Effector memory CD4-positive, alpha-beta T cell (primary cell): ENCODE measurements around the gene GBE1.

ENCODE experiments used
- DNase-seq, 3 donors: peaks; one replicate each; pipeline ENCODE4 v3.0.0-alpha.2; 2020
- H3K27ac ChIP-seq: 2 replicates; pipeline ENCODE4 v1.7.0; 2013; ENCODE audit warnings: mild to moderate bottlenecking, low read length, moderate library complexity; ENCODE audit not compliant: insufficient read depth, poor library complexity, severe bottlenecking
- H3K27me3 ChIP-seq: replicated peaks from 2 replicates; pipeline ENCODE4 v1.7.0; 2013; ENCODE audit warnings: mild to moderate bottlenecking, low read length; ENCODE audit not compliant: insufficient read depth, control insufficient read depth, poor library complexity, severe bottlenecking
- H3K36me3 ChIP-seq: 2 replicates; pipeline ENCODE4 v1.7.0; 2013; ENCODE audit warnings: mild to moderate bottlenecking, low read length, moderate library complexity; ENCODE audit not compliant: control insufficient read depth, insufficient read depth
- H3K4me1 ChIP-seq: 2 replicates; pipeline ENCODE4 v1.7.0; 2013; ENCODE audit warnings: low read length, mild to moderate bottlenecking; ENCODE audit not compliant: control insufficient read depth, insufficient read depth, poor library complexity, severe bottlenecking
- H3K4me3 ChIP-seq: 2 replicates; pipeline ENCODE4 v1.7.0; 2013; ENCODE audit warnings: low read length, low read depth, mild to moderate bottlenecking; ENCODE audit not compliant: insufficient read depth, poor library complexity, severe bottlenecking
- H3K9me3 ChIP-seq: 2 replicates; pipeline ENCODE4 v1.7.0; 2013; ENCODE audit warnings: mild to moderate bottlenecking, low read length, moderate library complexity; ENCODE audit not compliant: control insufficient read depth

Gene GBE1

DNA sequence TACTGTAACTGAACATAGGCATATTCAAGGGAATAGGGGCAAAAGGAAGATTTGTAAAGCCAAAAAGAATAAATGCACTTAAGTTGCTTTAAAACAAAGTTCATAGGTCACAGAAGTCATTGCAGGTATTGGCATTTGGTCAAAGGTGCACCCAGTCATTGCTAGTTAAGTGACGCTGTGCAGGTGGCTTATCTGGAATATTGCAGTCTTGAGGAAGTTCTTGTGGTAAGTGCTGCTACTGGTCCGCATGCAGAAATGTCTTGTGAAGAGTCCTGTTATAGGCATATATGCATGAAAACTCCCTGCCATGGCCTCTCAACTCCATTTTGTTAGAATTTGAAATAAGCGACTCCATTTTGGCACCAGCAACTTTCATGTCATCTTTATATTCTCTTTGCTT, 293.1 kb downstream of the GBE1 start:
- no peaks in the 10 kb centered on the region for H3K36me3 ChIP-seq
- no peaks in the 10 kb centered on the region for H3K27me3 ChIP-seq
- H3K27ac ChIP-seq, result no peak overlapping the region
- H3K4me1 ChIP-seq, result no peaks in the 10 kb centered on the region
- no peaks in the 10 kb centered on the region for H3K9me3 ChIP-seq
- H3K4me3 ChIP-seq, result no peak overlapping the region
- DNase-seq, result no peak

DNA sequence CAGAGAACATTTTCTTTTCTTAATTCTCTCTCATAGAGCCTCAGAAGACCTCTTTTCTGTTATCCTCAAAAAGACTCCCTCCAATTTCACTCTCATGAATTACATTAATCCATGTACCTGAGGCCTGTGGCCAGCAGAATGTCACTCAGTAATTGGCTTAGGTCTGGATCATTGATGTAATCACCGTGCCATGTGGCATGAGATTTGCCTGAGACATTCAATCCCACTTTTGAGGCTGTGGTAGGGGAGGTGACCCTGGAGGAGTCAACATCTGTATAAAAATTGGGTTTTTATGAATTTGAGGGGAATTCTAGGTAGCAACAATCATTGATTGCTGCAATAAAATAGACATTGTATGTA, 295.3 kb downstream of the GBE1 start:
- H3K36me3 ChIP-seq, result no peaks in the 10 kb centered on the region
- no peak overlapping the region for H3K4me3 ChIP-seq
- no peaks in the 10 kb centered on the region for H3K4me1 ChIP-seq

DNA sequence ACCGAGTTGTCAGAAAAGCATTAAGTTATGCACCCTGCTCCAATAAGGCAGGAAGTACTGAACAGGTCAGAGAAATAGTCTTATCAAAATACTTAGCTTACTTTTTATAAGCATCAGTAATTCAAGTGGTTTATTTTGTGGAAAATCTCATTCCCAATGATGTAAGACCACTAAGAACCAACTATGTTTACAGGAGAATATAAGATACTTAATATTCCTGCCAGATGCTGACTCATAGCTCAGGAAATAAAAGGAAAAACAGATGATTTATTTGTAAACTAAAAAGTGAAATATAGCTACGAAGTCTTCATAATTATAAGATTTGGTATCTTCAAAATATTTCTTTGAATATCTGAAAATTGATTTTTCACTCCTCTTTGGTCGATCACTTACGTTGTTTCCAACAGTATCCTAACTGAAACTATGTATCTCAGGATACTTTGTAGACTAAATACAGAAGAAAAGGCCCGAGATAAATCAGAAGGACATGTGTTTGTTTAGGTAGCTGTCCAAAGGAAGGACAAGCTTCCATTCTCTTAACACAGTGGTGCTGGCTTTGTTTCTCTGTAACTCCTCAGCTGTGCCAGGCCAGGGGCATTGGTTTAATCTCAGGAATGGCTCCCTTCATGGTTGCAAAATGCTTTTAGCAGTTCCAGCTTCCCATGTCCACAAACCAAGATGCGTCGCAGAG, 295.8 kb downstream of the GBE1 start:
- no peak for DNase-seq
- H3K4me1 ChIP-seq, result no peaks in the 10 kb centered on the region
- H3K27ac ChIP-seq, result no peak overlapping the region
- no peaks in the 10 kb centered on the region for H3K36me3 ChIP-seq
- no peaks in the 10 kb centered on the region for H3K9me3 ChIP-seq
- no peaks in the 10 kb centered on the region for H3K27me3 ChIP-seq
- no peak overlapping the region for H3K4me3 ChIP-seq

More for the DNA sequence above, 295.3 kb downstream of the GBE1 start:
- no peak for DNase-seq
- no peaks in the 10 kb centered on the region for H3K27me3 ChIP-seq
- H3K9me3 ChIP-seq, result no peaks in the 10 kb centered on the region
- H3K27ac ChIP-seq, result no peak overlapping the region

DNA sequence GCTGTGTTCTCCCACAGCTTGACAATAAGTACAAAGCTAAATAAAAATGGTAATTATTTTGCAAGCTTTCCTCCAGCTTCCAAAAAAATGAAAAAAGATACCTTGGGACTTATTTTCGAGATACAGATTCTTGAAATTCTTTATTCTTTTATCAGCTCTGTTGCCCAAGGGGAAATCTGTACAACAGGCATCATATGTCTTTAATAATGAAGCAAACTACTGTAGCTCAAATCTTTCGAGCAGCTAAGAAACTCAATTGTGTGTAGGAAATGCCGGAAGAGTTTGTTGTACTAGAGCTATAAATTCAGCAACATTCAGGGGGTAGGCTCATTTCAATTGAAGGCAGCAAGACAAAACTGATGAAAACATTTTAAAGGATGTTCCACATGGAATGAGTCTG, 297.7 kb downstream of the GBE1 start:
- DNase-seq, result no peak
- H3K27me3 ChIP-seq, result no peaks in the 10 kb centered on the region
- no peak overlapping the region for H3K4me3 ChIP-seq
- no peaks in the 10 kb centered on the region for H3K36me3 ChIP-seq
- no peaks in the 10 kb centered on the region for H3K9me3 ChIP-seq
- no peaks in the 10 kb centered on the region for H3K4me1 ChIP-seq
- no peak overlapping the region for H3K27ac ChIP-seq

DNA sequence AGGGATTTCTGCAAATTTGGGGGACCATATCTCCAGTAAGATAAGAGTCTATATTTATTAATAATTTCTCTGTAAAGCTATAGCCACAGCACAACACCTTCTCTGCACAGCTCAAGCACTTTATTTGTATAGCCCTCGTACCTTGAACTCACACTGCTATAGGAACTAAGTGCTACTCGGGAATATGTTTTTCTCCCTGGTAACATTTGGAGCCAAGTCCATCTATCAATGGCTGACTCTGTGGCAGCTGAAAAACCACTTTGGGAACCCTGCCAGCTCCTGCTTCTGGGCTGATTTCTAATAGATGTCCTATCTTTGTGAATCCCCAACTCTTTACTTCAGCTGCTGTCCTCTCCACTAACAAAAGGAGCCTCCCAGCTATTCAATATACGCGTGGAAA, 298.5 kb downstream of the GBE1 start:
- no peak overlapping the region for H3K4me3 ChIP-seq
- H3K27me3 ChIP-seq, result no peaks in the 10 kb centered on the region

DNA sequence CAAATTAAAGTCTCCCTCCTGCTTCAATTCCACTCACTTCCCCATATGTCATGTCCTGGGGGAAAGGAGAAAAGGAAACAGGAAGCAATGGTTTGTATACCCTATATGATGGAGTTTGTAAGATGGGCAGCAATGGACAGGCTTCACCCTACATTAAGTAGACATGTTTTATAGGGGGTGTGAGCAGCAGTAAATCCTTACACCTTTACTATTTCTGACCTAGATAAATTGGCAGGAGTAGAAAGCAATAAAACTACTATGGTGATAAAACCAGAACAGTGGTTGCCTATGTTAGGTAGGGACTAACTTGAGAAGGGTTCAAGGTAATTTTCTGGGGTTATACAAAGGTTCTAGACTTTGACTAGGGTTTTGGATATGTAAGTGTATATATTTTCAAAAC, 301.7 kb downstream of the GBE1 start:
- Histone ChIP-seq H3K27me3 (no peaks in the 10 kb centered on the region), H3K4me3 (no peak overlapping the region), H3K4me1 (no peaks in the 10 kb centered on the region), H3K9me3 (no peaks in the 10 kb centered on the region), H3K36me3 (no peaks in the 10 kb centered on the region), H3K27ac (no peak overlapping the region)
- no peak for DNase-seq

More for the DNA sequence above, 298.5 kb downstream of the GBE1 start:
- H3K27ac ChIP-seq, result no peak overlapping the region
- no peaks in the 10 kb centered on the region for H3K9me3 ChIP-seq
- no peaks in the 10 kb centered on the region for H3K36me3 ChIP-seq
- H3K4me1 ChIP-seq, result no peaks in the 10 kb centered on the region
- DNase-seq, result no peak

DNA sequence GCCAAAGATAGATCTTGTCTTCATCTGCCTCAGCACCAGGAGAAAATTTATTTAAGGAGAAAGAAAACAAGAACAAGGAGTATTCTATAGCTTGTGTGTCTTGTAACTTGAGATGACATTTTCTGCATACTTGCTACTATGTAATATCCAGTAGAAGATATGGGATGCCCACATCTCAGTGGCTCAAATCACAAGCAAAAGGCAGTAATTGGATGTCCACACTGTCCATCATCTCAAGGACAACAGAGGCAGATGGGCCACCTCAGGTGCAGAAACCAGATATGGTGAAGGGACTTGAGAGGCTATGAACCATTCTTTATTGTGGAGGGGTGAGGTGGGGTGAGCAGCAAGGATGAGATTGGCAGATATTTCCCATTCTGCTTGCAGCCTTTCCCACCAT, 309.0 kb downstream of the GBE1 start:
- no peak for DNase-seq
- H3K4me3 ChIP-seq, result no peak overlapping the region
- H3K27me3 ChIP-seq, result no peaks in the 10 kb centered on the region
- H3K9me3 ChIP-seq, result no peaks in the 10 kb centered on the region
- no peaks in the 10 kb centered on the region for H3K4me1 ChIP-seq
- H3K36me3 ChIP-seq, result no peaks in the 10 kb centered on the region
- no peak overlapping the region for H3K27ac ChIP-seq

DNA sequence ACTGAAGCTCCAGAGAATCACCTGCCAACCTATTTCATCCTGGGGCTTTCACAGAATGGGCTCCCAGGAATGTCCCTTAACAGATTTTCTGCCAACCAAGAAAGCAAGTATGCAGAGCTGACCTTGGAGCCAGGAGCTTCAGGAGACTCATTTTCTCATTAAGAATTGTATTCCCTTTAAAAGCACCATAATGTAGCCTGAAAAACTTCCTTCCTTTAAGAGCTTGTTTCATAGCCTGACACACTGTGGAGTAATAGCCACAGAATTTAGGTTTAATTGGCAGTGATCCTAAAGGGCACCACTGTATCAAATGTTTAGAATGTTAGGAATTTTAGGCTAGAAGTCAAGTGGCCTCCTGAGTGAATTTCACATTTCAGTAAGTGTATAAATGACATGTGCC, 309.8 kb downstream of the GBE1 start:
- Histone ChIP-seq H3K27ac (no peak overlapping the region), H3K36me3 (no peaks in the 10 kb centered on the region), H3K4me1 (no peaks in the 10 kb centered on the region), H3K9me3 (no peaks in the 10 kb centered on the region), H3K27me3 (no peaks in the 10 kb centered on the region), H3K4me3 (no peak overlapping the region)
- DNase-seq, result no peak

DNA sequence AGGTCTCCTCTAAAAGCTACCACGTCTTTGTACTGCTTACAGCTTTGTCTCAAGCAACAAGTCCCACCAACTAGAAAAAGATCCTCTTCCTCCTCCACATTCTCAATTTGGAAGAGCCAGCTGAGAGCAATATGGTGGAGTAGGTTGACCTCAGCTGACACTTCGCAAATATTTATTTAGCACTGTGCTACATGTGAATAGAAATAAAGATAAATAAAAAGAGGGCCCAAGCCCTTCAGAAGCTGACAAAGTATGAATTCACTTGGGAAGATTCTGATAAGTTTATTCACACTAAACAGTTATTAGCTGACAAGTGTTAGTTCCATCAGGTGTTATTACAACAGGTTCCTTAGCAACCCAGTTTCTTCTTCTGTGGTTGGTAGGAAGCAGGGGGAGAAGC, 310.3 kb downstream of the GBE1 start:
- Histone ChIP-seq H3K4me3 (no peak overlapping the region), H3K27ac (no peak overlapping the region), H3K9me3 (no peaks in the 10 kb centered on the region), H3K27me3 (no peaks in the 10 kb centered on the region), H3K36me3 (no peaks in the 10 kb centered on the region), H3K4me1 (no peaks in the 10 kb centered on the region)
- no peak for DNase-seq

DNA sequence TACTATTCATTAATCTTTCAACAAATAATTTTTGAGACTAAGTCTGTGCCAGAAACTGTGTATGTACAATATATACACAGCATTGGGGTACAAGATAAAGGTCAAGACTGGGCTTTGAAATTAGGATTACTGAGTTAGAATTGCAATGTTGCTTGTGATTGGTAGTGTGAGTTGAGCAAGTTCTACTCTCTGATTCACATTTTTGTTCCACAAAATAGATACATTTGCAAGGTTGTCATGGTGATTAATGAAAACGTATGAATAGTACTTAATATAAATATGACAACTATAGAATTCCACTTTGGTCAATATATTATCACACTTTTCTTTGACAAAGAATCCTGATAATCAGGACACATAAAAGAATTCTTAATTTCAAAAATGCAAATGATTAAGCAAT, 314.6 kb downstream of the GBE1 start:
- no peaks in the 10 kb centered on the region for H3K9me3 ChIP-seq
- H3K27ac ChIP-seq, result no peak overlapping the region
- H3K36me3 ChIP-seq, result no peaks in the 10 kb centered on the region
- H3K4me1 ChIP-seq, result no peaks in the 10 kb centered on the region
- no peaks in the 10 kb centered on the region for H3K27me3 ChIP-seq
- DNase-seq, result no peak
- H3K4me3 ChIP-seq, result no peak overlapping the region
